GM19467 (cell line): ENCODE results near the gene C1orf174.
A peak's percentile ranks its signal among the peaks of the same experiment; 100 is the strongest.

Experiments used
- ATAC-seq: cut with Tn5 transposase; IDR thresholded peaks from one replicate; pipeline ENCODE4 v1.9.1; 2021; ENCODE audit warnings: mild to moderate bottlenecking, moderate library complexity; ENCODE audit not compliant: unreplicated experiment

C1orf174 gene

GRCh38 chr1:3900150-3900968 lies at the start of gene C1orf174:
C1orf174 (minus strand) TSS chr1:3900272; CDS start chr1:3900186, 86 bp downstream.
- ATAC-seq = peak; percentile 59

DNA sequence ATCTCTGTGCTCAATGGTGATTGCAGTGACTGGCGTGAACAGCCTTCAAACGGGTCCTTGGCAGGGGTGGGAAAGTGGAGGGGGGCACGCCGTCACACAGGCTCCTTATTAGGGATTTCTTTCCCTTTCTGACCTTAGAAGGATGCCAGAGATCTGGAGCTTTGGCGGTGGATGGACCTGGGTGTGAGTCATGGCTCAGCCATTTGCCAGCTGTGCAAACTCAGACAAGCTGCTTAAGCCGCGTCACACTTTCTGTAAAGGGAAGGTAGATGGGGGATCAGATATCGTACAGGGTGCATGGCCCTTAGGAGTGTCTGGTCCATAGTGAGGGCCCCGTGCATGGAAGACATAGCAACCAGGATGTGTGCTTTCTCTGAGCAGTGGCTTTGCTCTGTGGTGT lies 48.3 kb upstream of the C1orf174 start:
- no peak for ATAC-seq

- no peak for ATAC-seq
These were observed 46.1 kb upstream of the C1orf174 start for GRCh38 chr1:3945916-3946840.

DNA sequence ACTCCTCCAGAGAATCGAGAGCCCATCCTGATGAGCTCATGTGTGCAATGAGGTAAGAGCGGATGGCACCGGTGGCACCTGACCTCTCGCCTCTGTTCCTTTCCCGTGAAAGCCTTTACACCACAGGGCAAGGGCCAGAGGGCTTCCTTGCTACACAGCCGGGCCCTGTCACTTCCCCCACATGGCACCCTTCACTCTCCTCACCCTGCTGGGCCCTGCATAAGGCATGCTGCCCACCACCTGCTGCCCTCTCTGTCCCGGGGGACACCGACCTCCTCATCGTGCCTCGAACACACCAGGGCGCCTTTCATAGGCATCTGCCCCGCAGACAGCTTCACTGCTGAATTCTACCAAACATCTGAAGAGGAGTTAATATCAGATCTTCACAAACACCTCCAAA lies 45.1 kb upstream of the C1orf174 start:
- no peak for ATAC-seq

GRCh38 chr1:3944578-3945125 lies 44.6 kb upstream of the C1orf174 start:
- no peak for ATAC-seq

GRCh38 chr1:3943806-3944577 lies 43.9 kb upstream of the C1orf174 start:
- ATAC-seq = no peak

DNA sequence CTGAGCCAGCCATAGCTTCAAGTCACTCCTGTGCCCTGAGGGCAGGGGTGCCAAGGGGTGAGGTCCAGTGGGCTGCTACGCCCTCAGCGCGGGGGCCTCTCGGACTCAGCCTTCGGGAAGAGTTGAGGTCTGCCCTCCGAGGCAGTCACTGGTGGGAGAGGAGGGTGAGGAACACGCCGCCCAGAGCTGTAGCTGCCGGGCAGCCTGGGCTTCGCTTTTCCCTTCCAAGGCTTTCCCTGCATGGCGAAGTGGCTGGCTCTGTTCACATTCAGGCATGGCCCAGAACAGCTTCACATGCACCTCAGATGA lies 43.0 kb upstream of the C1orf174 start:
- ATAC-seq = no peak

DNA sequence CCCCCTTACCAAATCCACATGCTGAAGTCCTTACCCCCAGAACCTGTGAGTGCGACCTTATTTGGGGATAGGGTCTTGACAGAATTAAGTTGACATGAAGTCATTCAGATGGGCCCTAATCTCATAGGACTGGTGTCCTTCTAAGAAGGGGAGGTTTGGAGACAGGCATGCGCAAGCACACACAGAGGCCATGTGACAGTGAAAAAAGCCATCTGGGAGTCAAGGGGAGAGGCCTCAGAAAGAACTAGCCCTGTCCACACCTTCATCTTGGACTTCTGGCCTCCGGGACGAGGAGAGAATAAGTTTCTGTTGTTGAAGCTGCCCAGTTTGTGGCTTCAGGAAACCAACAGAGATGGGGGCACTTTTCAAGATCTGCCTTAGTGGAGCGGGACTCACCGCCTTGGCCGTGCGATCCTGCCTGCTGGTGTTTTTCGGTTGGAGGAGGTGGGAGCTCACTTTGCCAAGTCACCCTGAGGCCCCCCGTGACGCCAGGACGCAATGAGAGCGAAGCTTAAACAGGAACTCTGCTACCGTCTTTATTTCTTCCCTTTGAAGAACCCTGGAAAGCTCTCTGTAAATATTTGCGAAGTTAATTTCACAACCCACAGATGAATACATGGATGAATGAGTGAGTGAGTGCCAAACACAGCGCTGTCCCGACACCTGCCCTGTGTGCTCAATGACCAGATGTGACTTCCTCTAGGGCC lies 42.5 kb upstream of the C1orf174 start:
- ATAC-seq = no peak

GRCh38 chr1:3940754-3941345 lies 40.8 kb upstream of the C1orf174 start:
- ATAC-seq = no peak

GRCh38 chr1:3940081-3940753 lies 40.1 kb upstream of the C1orf174 start:
- no peak for ATAC-seq

GRCh38 chr1:3939242-3940080 lies 39.4 kb upstream of the C1orf174 start:
- no peak for ATAC-seq

DNA sequence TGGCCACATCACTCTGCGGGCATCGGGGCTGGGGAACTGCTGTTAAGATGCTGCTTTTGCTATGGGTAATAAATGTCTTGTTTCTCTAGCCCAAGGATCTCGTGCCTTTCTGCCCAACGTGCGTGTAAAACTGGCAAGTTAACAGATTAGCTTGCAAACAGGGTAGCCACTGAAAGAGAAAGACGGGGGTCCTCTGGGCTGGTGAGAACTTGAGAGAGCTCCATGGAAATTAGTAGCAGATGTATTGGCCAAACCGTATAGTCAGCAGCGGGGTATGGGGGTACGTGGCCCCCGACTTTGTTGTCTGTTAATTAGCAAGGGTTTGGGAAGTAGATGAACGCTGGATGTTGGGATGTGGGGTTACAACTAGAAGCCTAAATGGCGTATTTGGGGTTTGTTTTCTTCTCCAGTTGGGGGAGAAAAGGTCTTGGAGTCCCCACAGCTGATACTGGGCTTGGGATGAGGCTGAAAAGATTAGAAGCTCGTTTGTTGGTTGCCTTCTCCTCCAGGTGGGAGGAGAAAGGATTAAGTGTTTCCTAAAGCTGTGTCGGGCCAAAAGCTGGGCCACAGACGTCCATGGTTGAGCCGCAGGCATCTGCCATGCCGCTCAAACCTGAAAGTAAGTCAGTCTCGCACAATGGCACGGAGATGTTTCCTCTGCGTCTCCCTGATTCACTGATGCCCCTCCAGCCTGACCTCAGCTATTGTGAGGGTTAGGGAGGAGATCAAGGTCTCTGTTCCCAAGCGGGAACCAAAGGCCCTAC lies 32.3 kb upstream of the C1orf174 start:
- no peak for ATAC-seq

- no peak for ATAC-seq
These were observed 31.2 kb upstream of the C1orf174 start for GRCh38 chr1:3931007-3931912.

DNA sequence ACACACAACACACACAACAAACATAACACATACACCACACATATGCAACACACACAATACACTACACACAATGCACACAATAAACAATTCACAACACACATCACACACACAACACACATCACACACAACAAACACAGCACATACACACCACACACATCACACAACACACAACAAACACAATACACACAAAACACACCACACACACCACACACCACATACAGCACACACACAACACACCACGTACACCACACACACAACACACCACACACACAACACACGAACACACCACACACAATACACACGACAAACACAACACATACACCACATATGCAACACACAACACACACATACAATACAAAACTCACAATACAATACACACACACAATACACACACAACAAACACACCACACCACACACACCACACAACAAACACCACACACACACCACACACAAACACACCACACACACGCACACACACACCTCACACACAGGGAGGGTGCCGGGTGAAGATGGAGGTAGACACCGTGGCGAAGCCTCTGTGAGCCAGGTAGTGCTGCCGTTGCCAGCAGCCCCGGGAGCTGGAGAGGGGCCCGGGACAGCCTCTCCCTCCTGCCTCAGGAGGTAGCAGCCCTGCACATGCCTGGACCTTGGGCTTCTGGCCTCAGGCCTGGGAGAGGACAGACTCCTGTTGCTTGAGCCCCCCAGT lies 30.4 kb upstream of the C1orf174 start:
- ATAC-seq = no peak

DNA sequence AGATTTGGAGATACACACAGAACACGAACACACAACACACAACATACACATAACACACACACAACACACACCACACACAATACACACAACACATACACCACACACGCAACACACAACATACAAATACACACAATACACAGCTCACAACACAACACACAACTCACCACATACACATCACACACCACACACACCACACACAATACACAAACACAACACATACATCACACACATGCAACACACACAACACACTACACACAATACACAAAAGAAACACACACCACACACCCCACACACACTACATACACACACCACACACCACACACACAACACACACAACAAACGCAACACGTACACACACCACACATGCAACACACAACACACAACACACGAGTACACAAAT lies 29.1 kb upstream of the C1orf174 start:
- no peak for ATAC-seq

DNA sequence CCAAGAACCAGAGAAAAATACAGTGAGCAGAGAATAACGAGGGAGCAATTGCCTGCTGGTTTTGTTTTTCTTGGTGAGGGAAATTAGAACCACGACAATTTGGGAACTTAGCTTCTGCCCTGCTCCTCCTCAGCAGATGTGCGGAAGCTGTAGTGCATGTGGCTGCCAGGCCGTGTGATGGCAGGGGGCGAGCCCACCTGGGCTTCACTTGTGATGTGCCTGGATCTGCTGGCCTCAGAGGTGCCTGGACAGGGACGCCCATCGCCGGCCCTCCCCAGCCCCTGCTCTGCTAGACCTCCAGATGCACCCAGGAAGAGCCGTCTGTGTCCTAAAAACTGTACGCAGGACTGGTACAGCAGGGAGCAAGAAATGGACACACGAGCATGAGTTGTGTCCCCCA lies 28.5 kb upstream of the C1orf174 start:
- no peak for ATAC-seq
